Trophoblast cell (in vitro differentiated cells and primary cell): ENCODE results near the gene LPAR5.
A peak's percentile ranks its signal among the peaks of the same experiment; 100 is the strongest.

ENCODE experiments used
- DNase-seq, 2 donors: peaks; one replicate each; pipeline ENCODE4 v3.0.0-alpha.2; 2016
- H2AFZ ChIP-seq: 2 replicates; pipeline ENCODE4 v1.6.1; 2013; ENCODE audit warnings: low read length, moderate library complexity, mild to moderate bottlenecking; ENCODE audit not compliant: insufficient read depth, poor library complexity
- H2AK5ac ChIP-seq: 2 replicates; pipeline ENCODE4 v1.6.1; 2013; ENCODE audit warnings: mild to moderate bottlenecking, low read length
- H2BK120ac ChIP-seq: 2 replicates; pipeline ENCODE4 v1.6.1; 2013; ENCODE audit warnings: low read length, mild to moderate bottlenecking, moderate library complexity; ENCODE audit not compliant: insufficient read depth, poor library complexity
- H2BK12ac ChIP-seq: 2 replicates; pipeline ENCODE4 v1.6.1; 2013; ENCODE audit warnings: mild to moderate bottlenecking, low read length, moderate library complexity
- H2BK5ac ChIP-seq: 2 replicates; pipeline ENCODE4 v1.6.1; 2013; ENCODE audit warnings: low read length, low read depth, moderate library complexity, mild to moderate bottlenecking; ENCODE audit not compliant: poor library complexity
- H3K14ac ChIP-seq: 2 replicates; pipeline ENCODE4 v1.6.1; 2013; ENCODE audit warnings: mild to moderate bottlenecking, low read length
- H3K18ac ChIP-seq: 2 replicates; pipeline ENCODE4 v1.6.1; 2013; ENCODE audit warnings: mild to moderate bottlenecking, low read length
- H3K23ac ChIP-seq: 2 replicates; pipeline ENCODE4 v1.6.1; 2013; ENCODE audit warnings: low read length
- H3K27ac ChIP-seq: 2 replicates; pipeline ENCODE4 v1.5.1; 2013; ENCODE audit warnings: low read depth, mild to moderate bottlenecking, inconsistent platforms, low read length, moderate library complexity
- H3K27me3 ChIP-seq: 2 replicates; pipeline ENCODE4 v1.6.1; 2013; ENCODE audit warnings: inconsistent platforms, mild to moderate bottlenecking, low read length, moderate library complexity; ENCODE audit not compliant: insufficient read depth
- H3K36me3 ChIP-seq, 2 experiments: 1 replicate in 1 of 2; 2 replicates in 1 of 2; pipeline ENCODE4 v1.6.1; 2013; ENCODE audit warnings: low read length in 2 of 2, mild to moderate bottlenecking in 2 of 2, moderate library complexity in 1 of 2; ENCODE audit not compliant: insufficient read depth in 2 of 2, control insufficient read depth in 1 of 2
- H3K4ac ChIP-seq: 2 replicates; pipeline ENCODE4 v1.6.1; 2013; ENCODE audit warnings: low read depth, mild to moderate bottlenecking, low read length, moderate library complexity
- H3K4me1 ChIP-seq, 2 experiments: 1 replicate in 1 of 2; 2 replicates in 1 of 2; pipeline ENCODE4 v1.6.1; 2013; ENCODE audit warnings: low read length in 2 of 2, mild to moderate bottlenecking in 2 of 2, moderate library complexity in 1 of 2; ENCODE audit not compliant: insufficient read depth in 2 of 2, control insufficient read depth in 1 of 2
- H3K4me2 ChIP-seq: 2 replicates; pipeline ENCODE4 v1.6.1; 2013; ENCODE audit warnings: inconsistent platforms, mild to moderate bottlenecking, low read length, moderate library complexity
- H3K4me3 ChIP-seq: 2 replicates; pipeline ENCODE4 v1.5.1; 2013; ENCODE audit warnings: mild to moderate bottlenecking, low read depth, low read length, inconsistent platforms
- H3K79me1 ChIP-seq: one replicate; pipeline ENCODE4 v1.6.1; 2013; ENCODE audit warnings: low read length
- H3K79me2 ChIP-seq: 2 replicates; pipeline ENCODE4 v1.6.1; 2013; ENCODE audit warnings: low read length, mild to moderate bottlenecking; ENCODE audit not compliant: control insufficient read depth, insufficient read depth, poor library complexity
- H3K9ac ChIP-seq: 2 replicates; pipeline ENCODE4 v1.6.1; 2013; ENCODE audit warnings: mild to moderate bottlenecking, low read length
- H3K9me3 ChIP-seq: 2 replicates; pipeline ENCODE4 v1.6.1; 2013; ENCODE audit warnings: low read depth, mild to moderate bottlenecking, control low read depth, inconsistent platforms, low read length; ENCODE audit not compliant: insufficient read depth
- H4K12ac ChIP-seq: 2 replicates; pipeline ENCODE4 v1.6.1; 2013; ENCODE audit warnings: low read depth, mild to moderate bottlenecking, low read length, moderate library complexity
- H4K8ac ChIP-seq: 2 replicates; pipeline ENCODE4 v1.6.1; 2013; ENCODE audit warnings: low read depth, mild to moderate bottlenecking, low read length, moderate library complexity
- H4K91ac ChIP-seq: one replicate; pipeline ENCODE4 v1.6.1; 2013; ENCODE audit warnings: low read depth, mild to moderate bottlenecking, low read length, moderate library complexity
- WGBS: extraction: QIAGEN DNeasy Blood & Tissue Kit; methylation state at CpG from one replicate; pipeline ENCODE4 v1.1.7; 2013; ENCODE audit warnings: missing lambda C conversion rate; ENCODE audit not compliant: insufficient read length, insufficient coverage; ENCODE audit errors: extremely low coverage; 5-methylcytosine and 5-hydroxymethylcytosine counted together

Gene LPAR5

GRCh38 chr12:6650832-6651231 is 15.1 kb upstream of the LPAR5 start:
- Histone ChIP-seq H3K79me2 (no peaks in the 10 kb centered on the region), H3K9me3 (peaks cover 6% of the 10 kb centered on the region), H4K12ac (no peak overlapping the region), H3K4me1 (no peaks in the 10 kb centered on the region), H3K14ac (no peak overlapping the region), H3K4ac (no peak overlapping the region), H3K4me2 (no peak overlapping the region), H3K27ac (no peak overlapping the region), H3K18ac (no peak overlapping the region), H4K91ac (no peak overlapping the region), H2AFZ (no peak overlapping the region), H2BK5ac (no peak overlapping the region), H2BK12ac (no peak overlapping the region), H3K4me3 (no peak overlapping the region), H4K8ac (no peak overlapping the region), H2AK5ac (no peak overlapping the region), H3K9ac (no peak overlapping the region), H2BK120ac (no peak overlapping the region), H3K79me1 (no peaks in the 10 kb centered on the region), H3K27me3 (no peaks in the 10 kb centered on the region), H3K36me3 (peaks cover 27 to 43% of the 10 kb centered on the region in 2 experiments), H3K23ac (no peak overlapping the region)
- no peak for DNase-seq
- WGBS = no CpG with 5 or more reads among the region's 8 CpGs

DNA sequence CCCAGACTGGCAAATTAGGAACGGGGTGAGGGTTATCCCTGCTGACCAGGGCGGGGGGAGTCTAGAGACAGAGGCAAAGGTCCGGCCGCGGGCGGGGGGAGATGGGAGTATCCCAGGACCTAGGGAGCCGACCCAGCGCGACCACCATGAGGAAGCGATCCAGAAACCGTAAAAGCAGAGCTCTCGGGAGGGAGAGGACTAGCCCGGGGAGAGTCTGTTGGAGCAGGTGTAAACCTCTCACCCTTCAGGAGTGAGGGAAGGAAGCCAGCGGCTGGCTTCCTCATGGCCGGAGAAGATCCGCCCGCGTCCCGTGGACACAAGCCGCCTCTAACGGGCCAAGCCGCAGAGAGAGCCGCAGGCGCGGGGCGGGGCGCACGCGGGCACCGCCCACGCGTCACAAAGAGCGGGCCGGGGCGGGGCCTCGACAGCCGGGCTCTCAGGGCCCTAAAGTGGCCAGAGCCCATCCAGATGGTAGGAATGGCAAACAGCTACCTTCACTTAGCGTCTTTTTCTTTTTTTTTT is 11.4 kb upstream of the LPAR5 start, which contains the start of gene ACRBP:
Gene ACRBP, minus strand, starts transcription at position 350 of the 522 bp plus-strand sequence. Its CDS starts 66 bp downstream, at position 284.
- no peaks in the 10 kb centered on the region for H3K79me2 ChIP-seq
- no peaks in the 10 kb centered on the region for H3K79me1 ChIP-seq
- no peak within 1 kb of the TSS for H3K9ac ChIP-seq
- no peak within 1 kb of the TSS for H2BK5ac ChIP-seq
- H4K8ac ChIP-seq = no peak within 1 kb of the TSS
- H2BK12ac ChIP-seq = no peak within 1 kb of the TSS
- DNase-seq = peak; percentile 79 to 90
- H3K4me2 ChIP-seq = peak within 1 kb of the TSS; percentile 47
- peaks cover 17 to 27% of the 10 kb centered on the region in 2 experiments for H3K36me3 ChIP-seq
- H3K9me3 ChIP-seq = peaks cover 8% of the 10 kb centered on the region
- H3K27ac ChIP-seq = no peak within 1 kb of the TSS
- H2AK5ac ChIP-seq = no peak within 1 kb of the TSS
- no peaks in the 10 kb centered on the region for H3K4me1 ChIP-seq
- H4K91ac ChIP-seq = no peak within 1 kb of the TSS
- no peak within 1 kb of the TSS for H3K23ac ChIP-seq
- no peak within 1 kb of the TSS for H2AFZ ChIP-seq
- H3K4ac ChIP-seq = no peak within 1 kb of the TSS
- H4K12ac ChIP-seq = no peak within 1 kb of the TSS
- H3K14ac ChIP-seq = no peak within 1 kb of the TSS
- no peak within 1 kb of the TSS for H3K4me3 ChIP-seq
- H2BK120ac ChIP-seq = no peak within 1 kb of the TSS
- no CpG with 5 or more reads among the region's 38 CpGs for WGBS
- H3K27me3 ChIP-seq = no peaks in the 10 kb centered on the region
- no peak within 1 kb of the TSS for H3K18ac ChIP-seq

- Histone ChIP-seq H4K12ac (no peak overlapping the region), H2BK12ac (no peak overlapping the region), H3K36me3 (peaks cover 12 to 21% of the 10 kb centered on the region in 2 experiments), H4K8ac (no peak overlapping the region), H2BK5ac (no peak overlapping the region), H3K79me2 (no peaks in the 10 kb centered on the region), H3K27ac (no peak overlapping the region), H3K4ac (no peak overlapping the region), H3K18ac (no peak overlapping the region), H3K23ac (no peak overlapping the region), H3K4me1 (no peaks in the 10 kb centered on the region), H2AFZ (no peak overlapping the region), H3K27me3 (no peaks in the 10 kb centered on the region), H3K9ac (no peak overlapping the region), H2BK120ac (no peak overlapping the region), H3K79me1 (no peaks in the 10 kb centered on the region), H3K9me3 (peaks cover 8% of the 10 kb centered on the region), H2AK5ac (no peak overlapping the region), H3K4me3 (no peak overlapping the region), H3K14ac (no peak overlapping the region), H3K4me2 (peak overlapping the region; percentile 47), H4K91ac (no peak overlapping the region)
- no peak for DNase-seq
- WGBS = no CpG with 5 or more reads among the region's 28 CpGs
Measured at GRCh38 chr12:6646276-6647082, 10.7 kb upstream of the LPAR5 start.

DNA sequence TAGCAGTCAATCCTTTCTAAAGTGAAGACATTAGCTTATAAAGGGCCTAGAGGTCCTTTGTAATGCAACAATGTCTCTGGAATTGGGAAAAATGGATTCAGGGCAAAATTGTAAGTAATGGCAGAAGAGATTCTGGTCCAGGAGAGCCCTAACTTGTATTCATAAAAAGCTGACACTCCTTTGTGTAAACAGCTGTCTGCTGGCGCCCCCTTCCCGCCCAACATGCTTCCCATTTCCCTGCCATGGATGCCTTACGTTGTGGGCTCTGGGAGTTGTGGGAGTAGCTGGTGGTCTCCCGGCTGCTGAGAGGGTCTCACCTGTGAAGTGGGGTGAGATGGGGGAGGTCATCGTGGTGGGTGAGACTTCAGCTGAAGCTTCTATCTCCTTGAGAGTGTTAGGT is 9.1 kb upstream of the LPAR5 start:
- Histone ChIP-seq H3K36me3 (peaks cover 3 to 7% of the 10 kb centered on the region in 2 experiments), H3K79me2 (no peaks in the 10 kb centered on the region), H2AK5ac (no peak overlapping the region), H3K27ac (no peak overlapping the region), H3K4ac (no peak overlapping the region), H3K27me3 (no peaks in the 10 kb centered on the region), H3K14ac (no peak overlapping the region), H3K9me3 (peaks cover 8% of the 10 kb centered on the region), H4K12ac (no peak overlapping the region), H3K23ac (no peak overlapping the region), H4K8ac (no peak overlapping the region), H3K4me3 (no peak overlapping the region), H2AFZ (no peak overlapping the region), H2BK120ac (no peak overlapping the region), H3K4me1 (no peaks in the 10 kb centered on the region), H3K79me1 (no peaks in the 10 kb centered on the region), H3K4me2 (no peak overlapping the region), H4K91ac (no peak overlapping the region), H2BK12ac (no peak overlapping the region), H3K9ac (no peak overlapping the region), H2BK5ac (no peak overlapping the region), H3K18ac (no peak overlapping the region)
- no peak for DNase-seq
- no CpG with 5 or more reads among the region's 5 CpGs for WGBS
